HFF-Myc (cell line): Measurements from ENCODE around the gene TSC22D1.

Experiments
- DNase-seq: peaks from one replicate; pipeline ENCODE4 v3.0.0-alpha.2; 2011; ENCODE audit warnings: low read depth; ENCODE audit errors: extremely low read depth
- H3K4me3 ChIP-seq: replicated peaks from 2 replicates; pipeline ENCODE4 v1.5.1; 2011; ENCODE audit warnings: low read depth, mild to moderate bottlenecking, control low read depth, low read length
- TF ChIP-seq, protein P1 (sequence below): IDR thresholded peaks from 2 replicates; pipeline ENCODE4 v1.5.1; 2012; ENCODE audit warnings: mild to moderate bottlenecking, low read depth, low read length, control low read depth; ENCODE audit errors: missing control alignments

TSC22D1 gene

DNA sequence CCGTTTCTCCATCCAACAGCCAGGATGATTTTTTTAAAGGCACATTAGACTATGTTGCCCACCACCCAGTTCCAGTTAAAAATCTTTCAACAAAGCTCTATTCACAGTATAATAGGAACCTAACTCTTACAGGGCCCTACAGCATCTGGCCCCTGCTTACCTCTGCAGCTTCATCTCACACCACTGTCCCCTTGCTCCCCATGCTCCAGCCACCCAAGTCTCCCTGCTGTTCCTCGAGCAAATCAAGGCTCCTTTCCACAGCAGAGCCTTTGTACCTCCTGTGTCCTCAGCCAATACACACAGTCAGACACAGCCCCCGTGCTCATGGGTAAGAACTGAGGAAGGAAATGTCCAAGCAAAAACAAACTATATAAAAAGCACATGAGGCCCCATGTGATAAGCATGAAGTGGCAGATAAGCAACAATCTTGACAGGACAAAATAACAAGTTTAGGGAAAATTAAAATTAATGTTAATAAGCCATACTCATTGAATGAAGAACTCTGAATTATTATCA, 67.5 kb downstream of the TSC22D1 start:
- no peak for DNase-seq
- no peak overlapping the region for H3K4me3 ChIP-seq
- TF ChIP-seq, protein P1, sequence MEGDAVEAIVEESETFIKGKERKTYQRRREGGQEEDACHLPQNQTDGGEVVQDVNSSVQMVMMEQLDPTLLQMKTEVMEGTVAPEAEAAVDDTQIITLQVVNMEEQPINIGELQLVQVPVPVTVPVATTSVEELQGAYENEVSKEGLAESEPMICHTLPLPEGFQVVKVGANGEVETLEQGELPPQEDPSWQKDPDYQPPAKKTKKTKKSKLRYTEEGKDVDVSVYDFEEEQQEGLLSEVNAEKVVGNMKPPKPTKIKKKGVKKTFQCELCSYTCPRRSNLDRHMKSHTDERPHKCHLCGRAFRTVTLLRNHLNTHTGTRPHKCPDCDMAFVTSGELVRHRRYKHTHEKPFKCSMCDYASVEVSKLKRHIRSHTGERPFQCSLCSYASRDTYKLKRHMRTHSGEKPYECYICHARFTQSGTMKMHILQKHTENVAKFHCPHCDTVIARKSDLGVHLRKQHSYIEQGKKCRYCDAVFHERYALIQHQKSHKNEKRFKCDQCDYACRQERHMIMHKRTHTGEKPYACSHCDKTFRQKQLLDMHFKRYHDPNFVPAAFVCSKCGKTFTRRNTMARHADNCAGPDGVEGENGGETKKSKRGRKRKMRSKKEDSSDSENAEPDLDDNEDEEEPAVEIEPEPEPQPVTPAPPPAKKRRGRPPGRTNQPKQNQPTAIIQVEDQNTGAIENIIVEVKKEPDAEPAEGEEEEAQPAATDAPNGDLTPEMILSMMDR, result no peak

DNA sequence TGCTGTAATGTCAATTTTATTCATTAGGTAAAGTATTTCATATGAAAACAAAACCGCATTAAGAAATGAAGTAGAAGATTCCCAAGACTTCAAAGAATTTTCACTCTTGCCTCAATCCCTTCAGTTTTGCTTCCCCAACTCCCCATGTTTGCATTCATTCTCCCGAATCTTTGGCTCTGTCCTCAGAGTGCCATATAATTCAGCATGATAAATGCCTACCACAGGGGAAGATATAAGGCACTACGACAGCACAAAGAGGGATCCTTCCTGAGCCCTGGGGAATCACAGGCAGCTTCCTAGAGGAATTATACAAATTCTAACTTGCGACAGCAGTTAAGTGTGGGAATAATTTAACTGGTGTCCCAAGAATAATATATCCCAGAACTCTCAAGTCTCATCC, 68.5 kb downstream of the TSC22D1 start:
- no peak overlapping the region for H3K4me3 ChIP-seq
- DNase-seq, result no peak
- TF ChIP-seq, protein P1, result no peak

DNA sequence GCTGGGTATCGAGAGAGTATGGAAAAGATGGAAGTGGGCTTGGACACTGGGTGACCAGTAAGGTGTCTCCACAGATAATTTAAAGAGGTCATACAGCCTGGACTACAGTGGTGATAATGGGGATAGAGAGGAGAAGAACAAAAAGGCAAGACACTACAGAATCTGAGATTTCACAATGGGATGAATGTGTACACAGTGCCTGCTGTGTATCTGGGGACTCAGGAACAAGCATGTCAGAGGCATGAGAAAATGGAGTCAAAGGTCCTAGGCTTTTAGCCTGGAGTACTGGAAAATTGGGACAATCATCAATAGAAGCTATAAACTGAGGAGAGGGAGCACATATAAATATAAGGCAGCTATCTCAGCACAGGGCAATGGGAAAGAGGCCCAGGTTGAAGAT, 69.4 kb downstream of the TSC22D1 start:
- TF ChIP-seq, protein P1, result no peak
- no peak for DNase-seq
- no peak overlapping the region for H3K4me3 ChIP-seq

DNA sequence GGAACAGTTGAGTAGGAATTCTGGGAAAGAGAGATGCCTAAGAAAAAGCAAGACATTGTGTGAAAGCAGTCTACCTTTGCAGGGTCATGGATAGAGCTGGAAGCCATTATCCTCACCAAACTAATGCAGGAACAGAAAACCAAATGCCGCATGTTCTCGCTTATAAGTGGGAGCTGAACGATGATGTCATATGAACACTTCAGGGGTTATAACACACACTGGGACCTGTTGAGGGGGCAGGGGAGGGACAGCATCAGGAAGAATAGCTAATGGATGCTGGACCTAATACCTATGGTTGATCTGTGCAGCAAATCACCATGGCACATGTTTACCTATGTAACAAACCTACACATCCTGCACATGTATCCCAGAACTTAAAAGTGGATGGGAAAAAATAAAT, 69.9 kb downstream of the TSC22D1 start:
- no peak for DNase-seq
- H3K4me3 ChIP-seq, result no peak overlapping the region
- TF ChIP-seq, protein P1, result no peak

DNA sequence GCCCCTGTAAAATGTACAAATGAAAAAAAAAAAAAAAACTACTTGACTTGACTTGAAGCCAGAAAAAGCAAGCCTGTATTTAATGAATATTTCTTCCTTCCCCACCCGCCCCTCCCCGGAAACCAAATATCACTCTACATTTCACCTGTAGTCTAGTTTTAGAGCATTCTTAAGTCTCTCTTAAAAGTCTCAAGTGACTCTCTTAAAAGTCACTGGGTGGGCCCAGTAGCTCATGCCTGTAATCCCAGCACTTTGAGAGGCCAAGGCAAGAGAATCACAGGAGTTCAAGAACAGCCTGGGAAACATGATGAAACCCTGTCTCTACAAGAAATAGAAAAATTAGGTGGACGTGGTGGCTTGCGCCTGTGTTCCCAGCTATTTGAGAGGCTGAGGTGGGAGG, 72.0 kb downstream of the TSC22D1 start:
- TF ChIP-seq, protein P1, result no peak
- no peak overlapping the region for H3K4me3 ChIP-seq
- no peak for DNase-seq

DNA sequence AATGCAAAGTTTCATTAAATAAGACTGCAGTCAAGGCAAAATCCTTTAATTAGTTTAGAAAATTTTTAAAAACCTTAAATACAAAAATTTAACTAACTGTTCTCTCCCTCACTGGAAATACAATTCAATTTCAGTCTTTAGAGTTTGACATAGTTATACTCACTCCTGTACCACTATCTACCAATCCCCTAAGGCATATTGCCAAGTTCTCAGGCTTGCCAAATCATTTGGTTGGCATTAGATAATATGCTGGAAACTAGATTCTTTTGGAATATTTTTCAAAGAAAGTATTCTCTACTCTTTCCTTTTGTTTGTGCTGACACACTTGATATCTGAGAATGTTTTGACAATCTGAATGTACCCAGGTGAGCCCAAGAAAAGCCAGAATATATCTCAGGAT, 77.2 kb downstream of the TSC22D1 start:
- TF ChIP-seq, protein P1, result no peak
- H3K4me3 ChIP-seq, result no peak overlapping the region
- no peak for DNase-seq

DNA sequence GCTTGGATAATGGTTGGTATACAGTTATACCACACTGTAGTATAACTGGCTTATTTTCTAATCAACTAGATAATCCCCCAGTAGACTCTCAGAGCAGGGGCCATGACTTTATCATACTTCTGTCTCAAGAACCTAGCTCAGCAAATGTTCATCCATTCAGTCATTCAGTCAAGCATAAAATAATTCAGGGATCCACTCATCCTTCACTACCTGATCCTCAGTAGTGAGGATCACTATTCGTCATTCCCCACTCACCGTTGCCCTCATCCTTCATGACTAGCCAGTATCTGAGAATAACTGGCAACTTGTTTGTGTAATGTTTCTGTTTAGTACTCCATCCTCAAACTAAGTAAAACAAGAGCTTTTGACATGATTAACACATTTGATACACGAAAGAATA, 77.6 kb downstream of the TSC22D1 start:
- H3K4me3 ChIP-seq, result no peak overlapping the region
- TF ChIP-seq, protein P1, result no peak
- no peak for DNase-seq
